Upper lobe of right lung (tissue), 1 donor: ENCODE measurements around the gene NRROS. TPM values are rescaled to one million over a fixed set of nuclear protein-coding genes. Genes with fewer than 3 reads are reported as not detected.

ENCODE experiments used
- ATAC-seq: fragments of 200-7000 bp; cut with Tn5 transposase; one replicate; pipeline ENCODE4 v1.9.1; 2020; ENCODE audit warnings: mild to moderate bottlenecking, moderate library complexity
- DNase-seq: peaks from one replicate; pipeline ENCODE4 v3.0.0-alpha.2; 2020
- H3K27ac ChIP-seq: fragments of 200-600 bp; one replicate; pipeline ENCODE4 v1.8.0; 2022
- H3K27me3 ChIP-seq: fragments of 200-600 bp; one replicate; pipeline ENCODE4 v1.8.0; 2022; ENCODE audit warnings: mild to moderate bottlenecking
- H3K36me3 ChIP-seq: fragments of 200-600 bp; one replicate; pipeline ENCODE4 v1.8.0; 2022
- H3K4me1 ChIP-seq: fragments of 200-600 bp; one replicate; pipeline ENCODE4 v1.8.0; 2022
- H3K4me3 ChIP-seq: fragments of 200-600 bp; one replicate; pipeline ENCODE4 v1.8.0; 2022; ENCODE audit warnings: mild to moderate bottlenecking
- H3K9me3 ChIP-seq: fragments of 200-600 bp; one replicate; pipeline ENCODE4 v1.8.0; 2022
- CTCF ChIP-seq: fragments of 200-600 bp; IDR thresholded peaks from one replicate; pipeline ENCODE4 v1.8.0; 2022; ENCODE audit warnings: antibody characterized with exemption
- intact Hi-C: fragments of 100-400 bp; cut with DNase I; formaldehyde crosslinking; loops from one replicate; pipeline ENCODE4 v1.11.0; 2022
- total RNA-seq: library from RNA; stranded (reverse); fragmentation: NEBNext Ultra II Directional; extraction: Animal tissue kit (Norgen Biotek cat#: 25700); gene quantifications from one replicate; pipeline ENCODE4 v1.2.1, GENCODE V29; 2021
- donor health status: DM: no; HTN: yes; CAD: no; lungs with severe emphysema.

Gene NRROS
- total RNA-seq, 1 donor from 2014 or later: 19.5 TPM

GRCh38 chr3:196660381-196661166, 21.1 kb downstream of the NRROS start:
- Histone ChIP-seq H3K4me1 (no peaks in the 10 kb centered on the region), H3K27me3 (no peaks in the 10 kb centered on the region), H3K4me3 (no peak overlapping the region), H3K9me3 (no peaks in the 10 kb centered on the region), H3K36me3 (peaks cover 43% of the 10 kb centered on the region), H3K27ac (no peak overlapping the region)
- no peak for TF ChIP-seq CTCF
- ATAC-seq (peak; percentile 14), DNase-seq (no peak)
- intact Hi-C loops: no loop called here

- Histone ChIP-seq H3K36me3 (peaks cover 34% of the 10 kb centered on the region), H3K4me1 (no peaks in the 10 kb centered on the region), H3K27ac (no peak overlapping the region), H3K4me3 (no peak overlapping the region), H3K27me3 (no peaks in the 10 kb centered on the region), H3K9me3 (no peaks in the 10 kb centered on the region)
- ATAC-seq: peak; percentile 6
- no peak for TF ChIP-seq CTCF
- DNase-seq: no peak
- intact Hi-C loops: no loop called here
Measured at GRCh38 chr3:196661400-196661799, 21.9 kb downstream of the NRROS start.

- DNase-seq: no peak
Measured at GRCh38 chr3:196662033-196662432, 22.5 kb downstream of the NRROS start.

GRCh38 chr3:196662711-196663571, 23.4 kb downstream of the NRROS start:
- peaks cover 21% of the 10 kb centered on the region for H3K36me3 ChIP-seq
- H3K27me3 ChIP-seq: no peaks in the 10 kb centered on the region
- H3K4me1 ChIP-seq: no peaks in the 10 kb centered on the region
- H3K4me3 ChIP-seq: no peak overlapping the region
- no peak overlapping the region for H3K27ac ChIP-seq
- intact Hi-C loops: no loop called here
- ATAC-seq (no peak), DNase-seq (no peak)
- TF ChIP-seq CTCF: no peak
- no peaks in the 10 kb centered on the region for H3K9me3 ChIP-seq

More at GRCh38 chr3:196662033-196662432, 22.5 kb downstream of the NRROS start:
- Histone ChIP-seq H3K9me3 (no peaks in the 10 kb centered on the region), H3K36me3 (peaks cover 28% of the 10 kb centered on the region), H3K27me3 (no peaks in the 10 kb centered on the region), H3K4me1 (no peaks in the 10 kb centered on the region), H3K27ac (no peak overlapping the region), H3K4me3 (no peak overlapping the region)
- intact Hi-C loops: no loop called here
- no peak for ATAC-seq
- no peak for TF ChIP-seq CTCF

GRCh38 chr3:196666001-196666867, 26.7 kb downstream of the NRROS start:
- intact Hi-C loops: no loop called here
- no peak for TF ChIP-seq CTCF

More at GRCh38 chr3:196666001-196666867, 26.7 kb downstream of the NRROS start:
- H3K36me3 ChIP-seq: peaks cover 6% of the 10 kb centered on the region
- H3K4me3 ChIP-seq: no peak overlapping the region
- peaks cover 9% of the 10 kb centered on the region for H3K4me1 ChIP-seq
- DNase-seq: no peak
- H3K27ac ChIP-seq: no peak overlapping the region
- no peaks in the 10 kb centered on the region for H3K9me3 ChIP-seq
- no peak for ATAC-seq
- H3K27me3 ChIP-seq: no peaks in the 10 kb centered on the region
